CD8-positive, alpha-beta memory T cell (primary cell): Measurements from ENCODE around the gene WBP1L. TPM values are rescaled to one million over a fixed set of nuclear protein-coding genes. Genes with fewer than 3 reads are reported as not detected.

ENCODE experiments used
- polyA plus RNA-seq: library from polyadenylated mRNA; unstranded; fragments of 300-500 nt; fragmentation: Illumina TruSeq; gene quantifications from one replicate; pipeline ENCODE4 v1.2.3, GENCODE V29; 2021
- total RNA-seq, 2 experiments: library from RNA; stranded (reverse); gene quantifications; one replicate each; pipeline ENCODE4 v1.2.3, GENCODE V29; 2021

Gene WBP1L
- total and polyA plus RNA-seq, 3 experiments from 2014 or later: 16.0 to 28.5 (median 17.8) TPM

Other genes starting within 250 kb of the WBP1L start
- gene ACTR1A, start 241.2 kb upstream of the WBP1L start, total RNA-seq: 10 to 100 TPM; 79.6 to 80.4 TPM
- 76.4 TPM for gene ACTR1A, start 241.2 kb upstream of the WBP1L start, polyA plus RNA-seq
- gene SUFU, start 240.0 kb upstream of the WBP1L start, total RNA-seq: 1 to 10 TPM; 7.5 to 8.3 TPM
- gene SUFU, start 240.0 kb upstream of the WBP1L start, polyA plus RNA-seq: 8.3 TPM
- 10 to 100 TPM; 72.0 to 74.5 TPM for gene TRIM8, start 99.5 kb upstream of the WBP1L start, total RNA-seq
- 63.9 TPM for gene TRIM8, start 99.5 kb upstream of the WBP1L start, polyA plus RNA-seq
- gene ARL3, start 29.6 kb upstream of the WBP1L start, total RNA-seq: 1 to 10 TPM; 8.7 TPM
- 5.7 TPM for gene ARL3, start 29.6 kb upstream of the WBP1L start, polyA plus RNA-seq
- 10 to 100 TPM; 27.6 to 30.6 TPM for gene SFXN2, start 29.3 kb upstream of the WBP1L start, total RNA-seq
- 10.1 TPM for gene SFXN2, start 29.3 kb upstream of the WBP1L start, polyA plus RNA-seq
- not detected for gene CYP17A1, start 93.5 kb downstream of the WBP1L start, total RNA-seq
- 0.13 TPM for gene CYP17A1, start 93.5 kb downstream of the WBP1L start, polyA plus RNA-seq
- gene BORCS7, start 110.3 kb downstream of the WBP1L start, total RNA-seq: 10 to 100 TPM in 1 of 2 experiments, 1 to 10 TPM in 1; 9.8 to 11.3 TPM
- 39.2 TPM for gene BORCS7, start 110.3 kb downstream of the WBP1L start, polyA plus RNA-seq
- gene AS3MT, start 125.5 kb downstream of the WBP1L start, total RNA-seq: under 1 TPM in 1 of 2 experiments, not detected in 1; 0.44 TPM
- gene AS3MT, start 125.5 kb downstream of the WBP1L start, polyA plus RNA-seq: not detected
- gene CNNM2, start 174.3 kb downstream of the WBP1L start, total RNA-seq: 1 to 10 TPM; 6.1 to 6.2 TPM
- 5.0 TPM for gene CNNM2, start 174.3 kb downstream of the WBP1L start, polyA plus RNA-seq